Omental fat pad (tissue), 4 donors: ENCODE results near the gene TST. TPM values are rescaled to one million over a fixed set of nuclear protein-coding genes. Genes with fewer than 3 reads are reported as not detected.

Source experiments
- ATAC-seq: fragments of 150-250 bp; one replicate; pipeline ENCODE4 v1.9.1; 2016; ENCODE audit warnings: mild to moderate bottlenecking, moderate library complexity; ENCODE audit not compliant: low FRiP score
- DNase-seq: peaks from one replicate; pipeline ENCODE4 v3.0.0-alpha.2; 2019; ENCODE audit warnings: low spot score
- small RNA-seq: library from RNA; depleted of rRNA; stranded (forward); fragments of <200 nt; gene quantifications from one replicate; pipeline ENCODE3, GENCODE V24; 2016
- total RNA-seq, 4 donors: library from RNA; depleted of rRNA; stranded (reverse); fragments of >200 nt; gene quantifications; one replicate each; pipeline ENCODE4 v1.1.0, GENCODE V29; 2016
- TF ChIP-seq, protein P1 (sequence below), 3 donors: fragments of 450-650 bp; IDR thresholded peaks; one replicate each; pipeline ENCODE4 v1.5.1; 2016 to 2017; ENCODE audit warnings: antibody characterized with exemption in 3 of 3, mild to moderate bottlenecking in 3 of 3, moderate library complexity in 2 of 3

TST gene
- total RNA-seq, 4 donors from 2014 or later, result 45.4 to 141 (median 78.0) TPM

DNA sequence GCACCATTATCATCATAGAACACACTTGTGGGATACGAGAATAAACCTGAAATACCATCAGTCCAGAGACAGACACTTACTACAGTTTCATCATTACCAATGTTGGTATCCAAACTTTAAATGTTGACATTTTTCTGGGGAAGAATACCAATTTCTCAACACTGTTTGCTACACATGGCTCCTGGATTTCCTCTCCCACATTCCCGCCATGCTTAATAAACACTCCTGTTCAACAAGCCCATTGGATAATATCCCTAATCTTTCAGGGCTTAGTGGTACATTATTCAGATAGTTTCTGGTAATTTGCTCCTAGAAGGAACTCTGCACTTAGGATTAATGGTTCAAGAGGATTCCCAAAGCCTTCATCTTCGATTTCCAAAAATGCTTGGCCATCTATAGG, 57.6 kb downstream of the TST start:
- ATAC-seq, result no peak
- no peak for DNase-seq
- TF ChIP-seq, protein P1, sequence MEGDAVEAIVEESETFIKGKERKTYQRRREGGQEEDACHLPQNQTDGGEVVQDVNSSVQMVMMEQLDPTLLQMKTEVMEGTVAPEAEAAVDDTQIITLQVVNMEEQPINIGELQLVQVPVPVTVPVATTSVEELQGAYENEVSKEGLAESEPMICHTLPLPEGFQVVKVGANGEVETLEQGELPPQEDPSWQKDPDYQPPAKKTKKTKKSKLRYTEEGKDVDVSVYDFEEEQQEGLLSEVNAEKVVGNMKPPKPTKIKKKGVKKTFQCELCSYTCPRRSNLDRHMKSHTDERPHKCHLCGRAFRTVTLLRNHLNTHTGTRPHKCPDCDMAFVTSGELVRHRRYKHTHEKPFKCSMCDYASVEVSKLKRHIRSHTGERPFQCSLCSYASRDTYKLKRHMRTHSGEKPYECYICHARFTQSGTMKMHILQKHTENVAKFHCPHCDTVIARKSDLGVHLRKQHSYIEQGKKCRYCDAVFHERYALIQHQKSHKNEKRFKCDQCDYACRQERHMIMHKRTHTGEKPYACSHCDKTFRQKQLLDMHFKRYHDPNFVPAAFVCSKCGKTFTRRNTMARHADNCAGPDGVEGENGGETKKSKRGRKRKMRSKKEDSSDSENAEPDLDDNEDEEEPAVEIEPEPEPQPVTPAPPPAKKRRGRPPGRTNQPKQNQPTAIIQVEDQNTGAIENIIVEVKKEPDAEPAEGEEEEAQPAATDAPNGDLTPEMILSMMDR (IDR thresholded peaks at IDR 0.05), result no peak

Small RNAs within 50 kb of the gene (small RNA-seq; reads per million reads assigned to genes)
- gene RF00019, result not detected

Other genes starting within 250 kb of the TST start
- 10 to 100 TPM in 2 of 4 donors, 1 to 10 TPM in 2; 4.4 to 15.8 (median 10.8) TPM for gene IFT27, start 243.3 kb downstream of the TST start, total RNA-seq
- gene PVALB, start 202.4 kb downstream of the TST start, total RNA-seq, result not detected
- gene NCF4, start 158.4 kb downstream of the TST start, total RNA-seq, result 10 to 100 TPM; 31.6 to 78.8 (median 41.6) TPM
- gene CSF2RB, start 105.8 kb downstream of the TST start, total RNA-seq, result 10 to 100 TPM in 2 of 4 donors, 1 to 10 TPM in 2; 5.7 to 28.4 (median 17.0) TPM
- 100 to 1,000 TPM in 3 of 4 donors, 10 to 100 TPM in 1; 73.9 to 193 (median 145) TPM for gene MPST, start 295 bp upstream of the TST start, total RNA-seq
- 10 to 100 TPM in 1 of 4 donors, 1 to 10 TPM in 3; 6.2 to 17.3 (median 8.3) TPM for gene KCTD17, start 32.3 kb upstream of the TST start, total RNA-seq
- gene TMPRSS6, start 90.3 kb upstream of the TST start, total RNA-seq, result not detected
- gene IL2RB, start 130.5 kb upstream of the TST start, total RNA-seq, result 1 to 10 TPM in 3 of 4 donors, under 1 TPM in 1; 0.95 to 4.4 (median 1.5) TPM
- gene C1QTNF6, start 168.8 kb upstream of the TST start, total RNA-seq, result 1 to 10 TPM; 1.0 to 2.8 (median 1.4) TPM
- under 1 TPM in 2 of 4 donors, not detected in 2; 0.12 to 0.28 TPM for gene SSTR3, start 193.0 kb upstream of the TST start, total RNA-seq
- 10 to 100 TPM; 11.0 to 51.6 (median 20.0) TPM for gene RAC2, start 224.8 kb upstream of the TST start, total RNA-seq